ENCODE results near the gene IL2RA. TPM values are rescaled to one million over a fixed set of nuclear protein-coding genes. Genes with fewer than 3 reads are reported as not detected.

IL2RA gene
- not detected in 2 replicates for total RNA-seq

GRCh38 chr10:6062101-6062771 is at the start of gene IL2RA:
Gene IL2RA, minus strand, starts transcription at chr10:6062367. Its CDS starts 216 bp downstream, at chr10:6062151.

GRCh38 chr10:6088721-6089333 is 26.7 kb upstream of the IL2RA start, which contains the start of gene RBM17:
Gene RBM17, plus strand, starts transcription at chr10:6089034. Its CDS starts 8,032 bp downstream, at chr10:6097066.

DNA sequence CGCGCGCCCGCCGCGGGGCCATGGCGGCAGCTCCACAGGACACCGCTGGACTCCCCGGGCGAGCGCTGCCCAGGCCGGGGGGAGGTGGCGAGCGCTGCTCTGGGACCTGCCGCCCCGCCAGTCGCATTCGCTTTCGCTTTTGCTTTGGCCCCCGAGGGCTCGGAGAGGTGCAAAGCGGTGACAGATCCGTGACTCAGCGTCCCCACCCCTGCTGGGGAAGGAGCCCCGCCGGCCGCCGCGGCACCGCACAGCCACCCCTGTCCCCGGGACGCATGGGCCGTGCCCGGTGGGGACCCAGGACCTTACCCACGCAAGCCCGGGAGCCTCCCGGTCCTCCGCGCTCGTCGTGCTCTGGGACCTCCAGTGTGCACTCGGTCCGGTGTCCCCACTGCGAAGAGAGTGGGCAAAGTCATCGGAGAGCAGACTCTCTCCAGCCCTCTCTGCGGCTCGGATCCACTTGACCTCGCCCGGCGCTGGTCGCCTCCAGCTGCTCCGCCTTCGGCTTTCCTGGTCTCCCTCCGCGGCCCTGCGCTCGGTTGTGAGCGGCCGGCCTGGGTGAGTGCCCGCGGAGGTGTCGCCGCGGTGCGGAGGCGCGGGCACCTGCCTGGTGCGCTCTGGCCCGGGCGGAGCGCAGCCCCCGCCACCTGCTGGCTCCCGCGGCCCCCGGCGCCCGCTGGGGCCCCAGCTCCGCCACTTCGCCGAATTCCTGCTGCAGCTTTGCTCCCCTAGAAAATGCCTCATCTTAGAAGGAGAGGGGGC is 84.5 kb downstream of the IL2RA start, which contains the start of gene IL15RA:
IL15RA (minus strand) TSS at position 73 of the 759 bp plus-strand sequence; CDS start at position 22, 51 bp downstream.

Small RNA genes within 50 kb of the gene (small RNA-seq; reads per million reads assigned to genes)
- not detected for gene RF00397

Other genes with a start within 250 kb of the IL2RA start
- 629 and 694 TPM in 2 replicates for gene GDI2, start 248.9 kb downstream of the IL2RA start, total RNA-seq
- 7.4 and 9.5 TPM in 2 replicates for gene ANKRD16, start 172.5 kb downstream of the IL2RA start, total RNA-seq
- gene FBH1, start 172.1 kb downstream of the IL2RA start, total RNA-seq: 84.8 and 106 TPM in 2 replicates
- 17.2 and 17.3 TPM in 2 replicates for gene IL15RA, start 84.8 kb downstream of the IL2RA start, total RNA-seq
- gene RBM17, start 26.7 kb upstream of the IL2RA start, total RNA-seq: 50.0 and 58.8 TPM in 2 replicates
- gene PFKFB3, start 140.6 kb upstream of the IL2RA start, total RNA-seq: 30.9 and 36.9 TPM in 2 replicates